Lower leg skin (tissue), 4 donors: ENCODE data around the gene FGFRL1. TPM values are rescaled to one million over a fixed set of nuclear protein-coding genes. Genes with fewer than 3 reads are reported as not detected.

Source experiments
- DNase-seq, 2 donors: peaks; one replicate each; pipeline ENCODE4 v3.0.0-alpha.2; 2019; ENCODE audit warnings: low spot score in 2 of 2
- H3K4me3 ChIP-seq: fragments of 200-600 bp; sonication (generic); 2 replicates; pipeline ENCODE4 v1.5.1; 2017; ENCODE audit warnings: mild to moderate bottlenecking, low read depth; ENCODE audit not compliant: poor library complexity, severe bottlenecking
- CTCF ChIP-seq, 3 donors: fragments of 450-650 bp; IDR thresholded peaks; one replicate each; pipeline ENCODE4 v1.5.1; 2016; ENCODE audit warnings: antibody characterized with exemption in 3 of 3, mild to moderate bottlenecking in 3 of 3, moderate library complexity in 2 of 3
- POLR2A ChIP-seq, 2 donors: fragments of 450-650 bp; IDR thresholded peaks; one replicate each; pipeline ENCODE4 v1.6.1; 2016 to 2017; ENCODE audit warnings: antibody characterized with exemption in 2 of 2, mild to moderate bottlenecking in 1 of 2, moderate library complexity in 1 of 2
- WGBS, 2 donors: methylation state at CpG; one replicate each; pipeline ENCODE4 v1.1.5; 2018; 5-methylcytosine and 5-hydroxymethylcytosine counted together
- intact Hi-C: fragments of 100-400 bp; cut with DNase I; formaldehyde crosslinking; loops from one replicate; pipeline ENCODE4 v1.15.0; 2023; ENCODE audit warnings: low total_unique reads
- total RNA-seq, 4 donors: library from RNA; depleted of rRNA; stranded (reverse); fragments of >200 nt; gene quantifications; one replicate each; pipeline ENCODE4 v1.1.0, GENCODE V29; 2016

The FGFRL1 gene
- total RNA-seq, 4 donors from 2014 or later, result 7.4 to 13.7 (median 10.7) TPM

DNA sequence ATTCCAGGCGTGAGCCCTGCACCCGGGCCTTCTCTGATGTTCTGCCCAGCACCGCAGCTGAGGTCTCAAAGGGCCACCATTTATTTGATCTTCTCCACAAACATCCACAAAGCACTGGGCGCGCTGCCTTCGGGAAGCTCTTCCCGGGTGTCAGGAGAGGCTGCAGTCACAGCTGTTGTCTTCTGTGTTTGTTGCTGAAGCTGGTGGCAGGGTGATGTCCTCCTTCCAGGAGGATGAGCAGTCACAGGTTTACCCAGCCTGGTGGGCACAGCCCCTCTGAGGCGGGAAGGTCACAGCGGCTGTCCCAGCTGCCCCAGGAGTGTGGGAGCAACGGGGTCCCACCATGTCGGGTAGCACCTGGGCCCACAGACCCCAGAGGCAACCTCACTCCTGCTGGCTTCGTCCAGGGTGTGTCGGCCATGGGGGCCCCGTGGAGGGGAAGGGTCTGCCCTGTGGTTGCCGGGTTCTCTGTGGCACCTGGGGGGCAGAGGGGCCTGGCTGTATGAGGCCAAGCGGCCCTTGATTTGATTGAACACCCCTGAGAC lies 27.6 kb downstream of the FGFRL1 start:
- no peak overlapping the region for H3K4me3 ChIP-seq
- TF ChIP-seq CTCF (IDR thresholded peaks at IDR 0.05), result no peak
- TF ChIP-seq POLR2A (IDR thresholded peaks at IDR 0.05), result no peak
- 75 to 81% methylated on average over 11 to 16 of the region's 16 CpGs for WGBS, 2 donors
- no peak for DNase-seq
- intact Hi-C loops, result loop anchor here (10.0 kb wide), 1 partner anchor 246 kb away; the partner anchor contains the start of gene MAEA

DNA sequence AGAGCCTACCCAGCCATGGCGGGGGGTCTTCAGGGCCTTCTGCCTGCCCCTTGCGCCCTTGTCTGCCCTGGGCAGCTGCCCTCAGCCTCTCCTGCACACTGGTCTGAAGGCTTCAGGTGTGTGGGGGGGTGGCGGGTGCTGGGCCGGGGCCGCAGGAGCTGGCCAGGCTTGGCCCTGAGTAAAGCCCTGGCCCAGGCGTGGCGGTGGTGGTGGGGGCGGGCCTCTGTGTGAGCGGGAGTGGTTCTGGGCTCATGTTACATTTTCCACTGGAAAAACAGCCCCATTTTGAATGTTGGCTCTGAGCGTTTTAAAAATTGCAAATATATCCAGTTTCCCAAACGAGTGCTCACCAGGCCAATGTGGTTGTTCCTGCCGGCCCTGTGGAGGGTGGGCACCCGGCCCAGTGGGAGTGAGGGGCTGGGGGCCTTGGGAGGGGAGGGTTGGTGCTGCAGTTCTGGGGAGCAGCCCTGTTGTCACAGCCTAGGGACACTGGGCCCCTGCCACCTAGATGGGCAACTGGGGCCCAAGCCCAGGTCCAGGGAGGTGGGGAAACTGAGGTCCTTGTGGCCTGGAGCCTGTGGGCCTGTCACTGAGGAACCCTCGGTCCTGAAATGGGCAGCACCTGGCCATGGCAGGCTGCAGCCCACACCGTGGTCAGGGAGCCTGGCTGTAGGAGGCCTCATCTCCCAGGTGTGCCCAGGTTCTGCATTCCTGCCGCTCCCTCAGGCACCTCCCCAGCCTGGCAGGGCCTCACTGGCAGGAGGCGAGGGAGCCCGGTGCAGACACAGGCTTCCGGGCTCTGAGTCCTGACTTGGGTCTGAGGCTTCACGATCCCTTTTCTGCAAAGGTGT lies 28.3 kb downstream of the FGFRL1 start:
- no peak for DNase-seq
- 41 to 42% methylated on average over 14 of the region's 20 CpGs for WGBS, 2 donors
- no peak overlapping the region for H3K4me3 ChIP-seq
- TF ChIP-seq POLR2A (IDR thresholded peaks at IDR 0.05), result no peak
- TF ChIP-seq CTCF (IDR thresholded peaks at IDR 0.05), result no peak
- intact Hi-C loops, result loop anchor here (10.0 kb wide), 1 partner anchor 245 kb away; the partner anchor contains the start of gene MAEA

GRCh38 chr4:1040344-1041146 lies 29.1 kb downstream of the FGFRL1 start:
- 77 to 78% methylated on average over 18 to 19 of the region's 21 CpGs for WGBS, 2 donors
- TF ChIP-seq CTCF (IDR thresholded peaks at IDR 0.05) (no peak), POLR2A (IDR thresholded peaks at IDR 0.05) (no peak)
- no peak overlapping the region for H3K4me3 ChIP-seq
- no peak for DNase-seq
- intact Hi-C loops, result no loop called here

GRCh38 chr4:1041147-1041935 lies 29.9 kb downstream of the FGFRL1 start:
- WGBS, 2 donors, result 32 to 35% methylated on average over 29 to 32 of the region's 36 CpGs
- TF ChIP-seq CTCF (IDR thresholded peaks at IDR 0.05) (no peak), POLR2A (IDR thresholded peaks at IDR 0.05) (no peak)
- intact Hi-C loops, result no loop called here
- no peak overlapping the region for H3K4me3 ChIP-seq
- no peak for DNase-seq

DNA sequence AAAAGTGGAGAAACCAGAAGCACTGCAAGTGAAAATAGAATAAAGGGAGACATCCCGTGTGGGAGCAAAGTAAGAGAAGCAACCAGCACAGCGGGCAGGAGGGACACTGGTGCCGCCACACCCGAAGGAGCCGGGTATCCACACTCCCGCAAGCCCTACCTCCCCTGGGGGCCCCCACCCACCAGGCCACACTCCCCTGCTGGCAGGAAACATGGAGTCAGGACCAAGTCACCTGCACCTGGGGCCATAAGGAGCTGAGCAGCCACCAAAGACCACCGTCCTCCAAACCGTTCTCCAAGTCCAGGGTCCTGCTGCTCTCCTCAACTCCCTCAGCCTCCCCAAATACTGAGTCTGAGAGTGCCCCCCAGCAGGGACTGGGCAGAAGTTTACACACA lies 30.5 kb downstream of the FGFRL1 start:
- H3K4me3 ChIP-seq, result no peak overlapping the region
- no peak for TF ChIP-seq POLR2A (IDR thresholded peaks at IDR 0.05)
- no peak for TF ChIP-seq CTCF (IDR thresholded peaks at IDR 0.05)
- WGBS, 2 donors, result 18 to 34% methylated on average over 8 of the region's 8 CpGs
- intact Hi-C loops, result no loop called here
- DNase-seq, result no peak
